Endothelial cell of umbilical vein (primary cell): ENCODE measurements around the gene DSCAML1. TPM values are rescaled to one million over a fixed set of nuclear protein-coding genes. Genes with fewer than 3 reads are reported as not detected.

Experiments used
- BruUV-seq: library from RNA; stranded (reverse); fragments of 400-500 nt; replicated peaks from 2 replicates; lab custom pipeline; 2021; lab: Mats Ljungman, UMichigan
- CTCF ChIA-PET: fragments of 300-600, 350-600 bp; sonication (Branson Sonifier 250); formaldehyde crosslinking; loops from one replicate; lab custom pipeline; 2021; ENCODE audit warnings: antibody characterized with exemption, inconsistent platforms; lab: Charles Lee
- POLR2A ChIA-PET: fragments of 300-600, 350-600 bp; sonication (Branson Sonifier 250); formaldehyde crosslinking; loops from one replicate; lab custom pipeline; 2021; ENCODE audit warnings: antibody characterized with exemption, inconsistent platforms; lab: Charles Lee
- DNase-seq: peaks from one replicate; pipeline ENCODE4 v3.0.0-alpha.2; 2011; ENCODE audit warnings: low read depth, low spot score
- FAIRE-seq: peaks from 2 replicates; lab custom pipeline; 2011; peaks lifted over from hg19 to GRCh38; lab: Jason Lieb, UNC
- H2AFZ ChIP-seq: 2 replicates; pipeline ENCODE4 v1.6.0; 2012; ENCODE audit warnings: low read depth, low read length, control low read depth, inconsistent platforms
- H3K27ac ChIP-seq: 2 replicates; pipeline ENCODE4 v1.5.1; 2011; ENCODE audit warnings: low read depth, mild to moderate bottlenecking, control low read depth, low read length, moderate library complexity; ENCODE audit not compliant: insufficient read depth
- H3K27me3 ChIP-seq, 2 experiments: 2 replicates each; pipeline versions ENCODE4 v1.6.0 to v1.6.1; 2011; ENCODE audit warnings: low read length in 2 of 2, mixed read lengths in 1 of 2; ENCODE audit not compliant: control insufficient read depth in 2 of 2, insufficient read depth in 2 of 2
- H3K36me3 ChIP-seq, 2 experiments: 2 replicates in 1 of 2; 3 replicates in 1 of 2; pipeline ENCODE4 v1.5.1; 2011; ENCODE audit warnings: low read length in 2 of 2, mild to moderate bottlenecking in 1 of 2, moderate library complexity in 1 of 2; ENCODE audit not compliant: control insufficient read depth in 2 of 2, insufficient read depth in 2 of 2; ENCODE audit errors: extremely low read depth in 1 of 2
- H3K4me1 ChIP-seq: 3 replicates; pipeline ENCODE4 v1.5.1; 2011; ENCODE audit warnings: mild to moderate bottlenecking, low read length; ENCODE audit not compliant: control insufficient read depth, insufficient read depth; ENCODE audit errors: extremely low read depth
- H3K4me2 ChIP-seq: 2 replicates; pipeline ENCODE4 v1.6.1; 2011; ENCODE audit warnings: low read length, control low read depth, mixed read lengths; ENCODE audit not compliant: insufficient read depth
- H3K4me3 ChIP-seq, 3 experiments: fragments of 200-600 bp in 1 of 3; sonication (generic), shearing (Covaris generic) in 1 of 3; replicated peaks in 1 of 3; 2 replicates each; pipeline ENCODE4 v1.5.1; 2011 to 2016; ENCODE audit warnings: control low read depth in 3 of 3, low read length in 3 of 3, mild to moderate bottlenecking in 2 of 3, inconsistent platforms in 1 of 3, low read depth in 1 of 3, moderate library complexity in 1 of 3; ENCODE audit not compliant: insufficient read depth in 1 of 3
- H3K79me2 ChIP-seq: 2 replicates; pipeline ENCODE4 v1.6.0; 2012; ENCODE audit warnings: low read length, inconsistent platforms; ENCODE audit not compliant: control insufficient read depth, insufficient read depth
- H3K9ac ChIP-seq: replicated peaks from 2 replicates; pipeline ENCODE3; 2011; ENCODE audit warnings: low read length, control low read depth; ENCODE audit not compliant: insufficient read depth; ENCODE audit errors: extremely low read depth
- H3K9me1 ChIP-seq: replicated peaks from 3 replicates; pipeline ENCODE4 v1.6.0; 2011; ENCODE audit warnings: mild to moderate bottlenecking, low read length; ENCODE audit not compliant: control insufficient read depth, insufficient read depth; ENCODE audit errors: extremely low read depth
- H3K9me3 ChIP-seq: replicated peaks from 2 replicates; pipeline ENCODE4 v1.5.1; 2012; ENCODE audit warnings: low read length, inconsistent platforms; ENCODE audit not compliant: control insufficient read depth, insufficient read depth
- H4K20me1 ChIP-seq: replicated peaks from 2 replicates; pipeline ENCODE3; 2011; ENCODE audit warnings: mild to moderate bottlenecking, low read length; ENCODE audit not compliant: control insufficient read depth, insufficient read depth; ENCODE audit errors: extremely low read depth
- CTCF ChIP-seq, 2 donors: IDR thresholded peaks; 1 replicate in 1 of 2; 2 replicates in 1 of 2; pipeline ENCODE4 v1.5.1; 2011; ENCODE audit warnings: low read length in 2 of 2, mild to moderate bottlenecking in 2 of 2, moderate library complexity in 2 of 2, control low read depth in 1 of 2, inconsistent platforms in 1 of 2, low read depth in 1 of 2; ENCODE audit not compliant: insufficient read depth in 1 of 2; ENCODE audit errors: extremely low read depth in 1 of 2
- EZH2 ChIP-seq: IDR thresholded peaks from 2 replicates; pipeline ENCODE4 v1.6.1; 2012; ENCODE audit warnings: borderline replicate concordance, low read depth, mild to moderate bottlenecking, moderate library complexity, low read length, inconsistent platforms; ENCODE audit not compliant: severe bottlenecking
- FOS ChIP-seq: IDR thresholded peaks from 2 replicates; pipeline ENCODE4 v1.6.1; 2011; ENCODE audit warnings: mild to moderate bottlenecking, low read length, moderate library complexity, borderline replicate concordance; ENCODE audit not compliant: insufficient read depth
- GATA2 ChIP-seq: IDR thresholded peaks from 2 replicates; pipeline ENCODE4 v1.7.0; 2011; ENCODE audit warnings: low read depth, mild to moderate bottlenecking, moderate library complexity, mixed read lengths, low read length; ENCODE audit not compliant: insufficient read length, insufficient read depth
- JUN ChIP-seq: IDR thresholded peaks from 2 replicates; pipeline ENCODE4 v1.6.1; 2011; ENCODE audit warnings: borderline replicate concordance, low read depth; ENCODE audit not compliant: insufficient read length, insufficient read depth
- MYC ChIP-seq: IDR thresholded peaks from one replicate; pipeline ENCODE4 v1.6.1; 2011; ENCODE audit warnings: mild to moderate bottlenecking, low read depth, low read length
- POLR2A ChIP-seq: IDR thresholded peaks from 2 replicates; pipeline ENCODE4 v1.6.1; 2012; ENCODE audit warnings: low read depth, mild to moderate bottlenecking, control low read depth, low read length
- POLR2AphosphoS5 ChIP-seq: IDR thresholded peaks from 2 replicates; pipeline ENCODE4 v1.6.1; 2012; ENCODE audit warnings: low read depth, mild to moderate bottlenecking, control low read depth, low read length, moderate library complexity; ENCODE audit not compliant: insufficient read depth
- dilution Hi-C: fragments of 300-500 bp; cut with MboI; formaldehyde crosslinking; loops from one replicate; pipeline ENCODE4 v1.15.0; 2019; ENCODE audit warnings: low sequenced_read_pairs; ENCODE audit not compliant: extremely low pct_ligation_motif_present
- intact Hi-C: fragments of 100-400 bp; cut with micrococcal nuclease; formaldehyde crosslinking; loops from one replicate; pipeline ENCODE4 v1.10.0; 2022
- polyA plus RNA-seq, 4 experiments: library from polyadenylated mRNA; depleted of rRNA in 3 of 4; stranded (reverse) in 3 of 4; unstranded in 1 of 4; fragments of >200 nt; gene quantifications; 2 replicates each; pipeline versions ENCODE4 v1.2.1 to v1.2.3, GENCODE V29; 2011 to 2012; ENCODE audit warnings: missing spikeins in 1 of 4
- total RNA-seq: library from RNA; stranded (reverse); gene quantifications from 2 replicates; pipeline ENCODE4 v1.2.3, GENCODE V29; 2021
- TF ChIP-seq, protein P1 (sequence below): IDR thresholded peaks from 2 replicates; pipeline ENCODE4 v1.6.1; 2011; ENCODE audit not compliant: insufficient read depth, insufficient read length

DSCAML1 gene
- total and polyA plus RNA-seq, 2 donors (not counting 3 experiments of a cell fraction or from before 2014, with no cell fraction given), result not detected

- H3K27ac ChIP-seq, result no peak overlapping the region
- H3K9ac ChIP-seq, result no peak overlapping the region
- CTCF ChIA-PET, result interaction anchor here (3.3 kb wide), 1 partner anchor 191 kb away, joined by 11 read pairs; no protein-coding TSS in a partner anchor
- dilution Hi-C loops, result no loop called here
- no peaks in the 10 kb centered on the region for H3K27me3 ChIP-seq
- TF ChIP-seq JUN, result no peak
- TF ChIP-seq CTCF (IDR thresholded peaks at IDR 0.05; ENCODE audit: extremely low read depth in 1 of 2, insufficient read depth in 1 of 2, low read depth in 1 of 2, low read length in 2 of 2), result no peak
- no peak for TF ChIP-seq FOS
- no peak for TF ChIP-seq POLR2A
- no peak for TF ChIP-seq MYC
- no peak for TF ChIP-seq POLR2AphosphoS5
- TF ChIP-seq GATA2, result no peak
- no peak for TF ChIP-seq EZH2
- TF ChIP-seq, protein P1, sequence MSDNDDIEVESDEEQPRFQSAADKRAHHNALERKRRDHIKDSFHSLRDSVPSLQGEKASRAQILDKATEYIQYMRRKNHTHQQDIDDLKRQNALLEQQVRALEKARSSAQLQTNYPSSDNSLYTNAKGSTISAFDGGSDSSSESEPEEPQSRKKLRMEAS, result no peak
- no peak overlapping the region for H3K4me2 ChIP-seq
- no peak overlapping the region for H3K4me3 ChIP-seq
- no peaks in the 10 kb centered on the region for H3K9me3 ChIP-seq
- no peaks in the 10 kb centered on the region for H3K4me1 ChIP-seq
- no peak overlapping the region for H2AFZ ChIP-seq
- no peaks in the 10 kb centered on the region for H3K9me1 ChIP-seq
- POLR2A ChIA-PET, result no interaction called here
- intact Hi-C loops, result no loop called here
- H4K20me1 ChIP-seq, result no peaks in the 10 kb centered on the region
- BruUV-seq, result no TSS peak
- H3K36me3 ChIP-seq, result no peaks in the 10 kb centered on the region
- FAIRE-seq (no peak), DNase-seq (no peak)
- no peaks in the 10 kb centered on the region for H3K79me2 ChIP-seq
These were observed 180.0 kb downstream of the DSCAML1 start for GRCh38 chr11:117616979-117617378.
